GM12878 (cell line): Measurements from ENCODE around the gene BTBD7. TPM values are rescaled to one million over a fixed set of nuclear protein-coding genes. Genes with fewer than 3 reads are reported as not detected.

Experiments
- ASH2L ChIP-seq: fragments of 300-600, 200-600 bp; sonication (generic); IDR thresholded peaks from 2 replicates; pipeline ENCODE4 v1.6.1; 2017; ENCODE audit warnings: low read depth, mild to moderate bottlenecking, borderline replicate concordance
- BCLAF1 ChIP-seq: fragments of 450-650 bp; IDR thresholded peaks from 2 replicates; pipeline ENCODE4 v1.6.1; 2017; ENCODE audit warnings: antibody characterized with exemption, mild to moderate bottlenecking, moderate library complexity
- CBX5 ChIP-seq: sonication (generic); IDR thresholded peaks from 2 replicates; pipeline ENCODE4 v1.6.1; 2016; ENCODE audit warnings: low read depth, moderate library complexity, mild to moderate bottlenecking, inconsistent platforms
- EED ChIP-seq: sonication (generic); IDR thresholded peaks from 2 replicates; pipeline ENCODE4 v1.6.1; 2016; ENCODE audit warnings: antibody characterized with exemption, low read depth
- EP300 ChIP-seq, 2 experiments: fragments of 150-350 bp in 1 of 2; IDR thresholded peaks; 2 replicates each; pipeline ENCODE4 v1.6.1; 2011 to 2012; ENCODE audit warnings: low read depth in 2 of 2, low read length in 2 of 2, borderline replicate concordance in 1 of 2, improper control_type of control experiment in 1 of 2, inconsistent platforms in 1 of 2; ENCODE audit not compliant: control insufficient read depth in 1 of 2
- FOS ChIP-seq: IDR thresholded peaks from 3 replicates; pipeline ENCODE4 v1.6.1; 2011; ENCODE audit warnings: borderline replicate concordance; ENCODE audit not compliant: insufficient read length; ENCODE audit errors: extremely low read depth
- HDAC2 ChIP-seq: fragments of 200-600 bp; sonication (generic); IDR thresholded peaks from 2 replicates; pipeline ENCODE4 v1.6.1; 2017
- HDAC6 ChIP-seq: fragments of 200-600 bp; sonication (generic); IDR thresholded peaks from one replicate; pipeline ENCODE4 v1.8.0; 2017; ENCODE audit warnings: antibody characterized with exemption; ENCODE audit not compliant: unreplicated experiment
- JUNB ChIP-seq: IDR thresholded peaks from 2 replicates; pipeline ENCODE4 v1.6.1; 2016; ENCODE audit warnings: antibody characterized with exemption, mild to moderate bottlenecking
- KLF5 ChIP-seq: fragments of 450-650 bp; IDR thresholded peaks from 2 replicates; pipeline ENCODE4 v1.6.1; 2014; ENCODE audit warnings: mild to moderate bottlenecking; ENCODE audit not compliant: partially characterized antibody
- NR2F1 ChIP-seq: fragments of 450-650 bp; conservative IDR thresholded peaks from 2 replicates; pipeline ENCODE4 v1.6.1; 2017; ENCODE audit warnings: mild to moderate bottlenecking
- NRF1 ChIP-seq: conservative IDR thresholded peaks from 2 replicates; pipeline ENCODE4 v1.6.1; 2011; ENCODE audit warnings: mild to moderate bottlenecking, low read depth, low read length, improper control_type of control experiment
- RELA ChIP-seq: fragments of 450-650 bp; IDR thresholded peaks from 2 replicates; pipeline ENCODE4 v1.8.0; 2014; ENCODE audit warnings: borderline replicate concordance; ENCODE audit not compliant: partially characterized antibody
- SMARCA5 ChIP-seq: fragments of 450-650 bp; IDR thresholded peaks from 2 replicates; pipeline ENCODE4 v1.6.1; 2017; ENCODE audit warnings: mild to moderate bottlenecking
- SREBF2 ChIP-seq: IDR thresholded peaks from 2 replicates; pipeline ENCODE4 v1.6.1; 2012; ENCODE audit warnings: mild to moderate bottlenecking, low read length
- SUPT20H ChIP-seq: IDR thresholded peaks from 2 replicates; pipeline ENCODE4 v1.6.1; 2011; ENCODE audit warnings: low read depth, mild to moderate bottlenecking, low read length, moderate library complexity, borderline replicate concordance; ENCODE audit not compliant: control insufficient read depth
- TAF1 ChIP-seq: IDR thresholded peaks from 2 replicates; pipeline ENCODE4 v1.6.1; 2011; ENCODE audit warnings: mild to moderate bottlenecking, low read depth, low read length, borderline replicate concordance
- TARDBP ChIP-seq: IDR thresholded peaks from 2 replicates; pipeline ENCODE4 v1.6.1; 2016; ENCODE audit warnings: borderline replicate concordance
- TCF3 ChIP-seq: IDR thresholded peaks from 2 replicates; pipeline ENCODE4 v1.6.1; 2012; ENCODE audit warnings: low read depth, mild to moderate bottlenecking, low read length, borderline replicate concordance; ENCODE audit not compliant: insufficient read depth
- TCF7 ChIP-seq: IDR thresholded peaks from 2 replicates; pipeline ENCODE4 v1.6.1; 2014; ENCODE audit warnings: antibody characterized with exemption, borderline replicate concordance
- ZBED1 ChIP-seq: IDR thresholded peaks from 2 replicates; pipeline ENCODE4 v1.6.1; 2016; ENCODE audit warnings: borderline replicate concordance
- ZBTB33 ChIP-seq: fragments of 450-650 bp; IDR thresholded peaks from 2 replicates; pipeline ENCODE4 v1.6.1; 2017; ENCODE audit warnings: mild to moderate bottlenecking
- ZNF207 ChIP-seq: fragments of 450-650 bp; IDR thresholded peaks from 2 replicates; pipeline ENCODE4 v1.6.1; 2014; ENCODE audit warnings: antibody characterized with exemption, mild to moderate bottlenecking, borderline replicate concordance
- polyA plus RNA-seq, 11 experiments: library from polyadenylated mRNA; depleted of rRNA in 4 of 11; unstranded in 6 of 11; stranded (reverse) in 5 of 11; fragments of >200 nt; fragmentation: Nextera tagmentation in 4 of 11; fragmentation: Illumina TruSeq in 1 of 11; extraction: Ambion mirVana in 4 of 11; extraction: Trizol in 1 of 11; gene quantifications; 1 replicate in 1 of 11; 2 replicates in 10 of 11; pipeline versions ENCODE4 v1.2.1 to v1.2.3, GENCODE V29; 2011 to 2016; ENCODE audit warnings: inconsistent platforms in 2 of 11, missing spikeins in 2 of 11, low read depth in 1 of 11
- total RNA-seq, 4 experiments: library from RNA; depleted of rRNA in 3 of 4; stranded (reverse); fragments of >200 nt in 3 of 4; fragmentation: Illumina TruSeq in 1 of 4; extraction: Trizol in 1 of 4; gene quantifications; 2 replicates each; pipeline versions ENCODE4 v1.2.1 to v1.2.3, GENCODE V29; 2013 to 2021
- TF ChIP-seq, protein P1 (sequence below), 3 experiments: IDR thresholded peaks in 2 of 3; conservative IDR thresholded peaks in 1 of 3; 2 replicates each; pipeline ENCODE4 v1.5.1; 2011; ENCODE audit warnings: low read depth in 3 of 3, low read length in 3 of 3, mild to moderate bottlenecking in 3 of 3, control low read depth in 2 of 3, moderate library complexity in 2 of 3, inconsistent platforms in 1 of 3, mixed read lengths in 1 of 3; ENCODE audit not compliant: control insufficient read depth in 2 of 3, insufficient read depth in 1 of 3; ENCODE audit errors: extremely low read depth in 1 of 3

The BTBD7 gene
- total and polyA plus RNA-seq, 10 of the 15 experiments (the other 5 are each of a cell fraction or from before 2014, with no cell fraction given) = 3.6 to 17.0 (median 9.6) TPM

- TF ChIP-seq BCLAF1 (no peak), NRF1 (peak; percentile 33; the same call in 1 of the 2 replicates), TCF7 (no peak), HDAC2 (no peak), NR2F1 (peak; percentile 25; the same call in 1 of the 2 replicates), EED (peak; percentile 94), TCF3 (no peak), HDAC6 (no peak), FOS (no peak), EP300 (IDR thresholded peaks at IDR 0.05; ENCODE audit: borderline replicate concordance in 1 of 2, control insufficient read depth in 1 of 2, low read depth in 2 of 2, low read length in 2 of 2) (0 out of 4 replicates have a peak, but pooled peaks of 1 of the 2 experiments have one; percentile 21), KLF5 (no peak), ZBED1 (no peak), CBX5 (no peak), ASH2L (no peak), ZNF207 (no peak), TARDBP (no peak), RELA (peak; percentile 15), ZBTB33 (no peak), TAF1 (peak; percentile 85), SREBF2 (no peak), JUNB (no peak), SUPT20H (no peak), SMARCA5 (0 out of 2 replicates have a peak, but pooled peaks have one; percentile 47)
- TF ChIP-seq, protein P1, sequence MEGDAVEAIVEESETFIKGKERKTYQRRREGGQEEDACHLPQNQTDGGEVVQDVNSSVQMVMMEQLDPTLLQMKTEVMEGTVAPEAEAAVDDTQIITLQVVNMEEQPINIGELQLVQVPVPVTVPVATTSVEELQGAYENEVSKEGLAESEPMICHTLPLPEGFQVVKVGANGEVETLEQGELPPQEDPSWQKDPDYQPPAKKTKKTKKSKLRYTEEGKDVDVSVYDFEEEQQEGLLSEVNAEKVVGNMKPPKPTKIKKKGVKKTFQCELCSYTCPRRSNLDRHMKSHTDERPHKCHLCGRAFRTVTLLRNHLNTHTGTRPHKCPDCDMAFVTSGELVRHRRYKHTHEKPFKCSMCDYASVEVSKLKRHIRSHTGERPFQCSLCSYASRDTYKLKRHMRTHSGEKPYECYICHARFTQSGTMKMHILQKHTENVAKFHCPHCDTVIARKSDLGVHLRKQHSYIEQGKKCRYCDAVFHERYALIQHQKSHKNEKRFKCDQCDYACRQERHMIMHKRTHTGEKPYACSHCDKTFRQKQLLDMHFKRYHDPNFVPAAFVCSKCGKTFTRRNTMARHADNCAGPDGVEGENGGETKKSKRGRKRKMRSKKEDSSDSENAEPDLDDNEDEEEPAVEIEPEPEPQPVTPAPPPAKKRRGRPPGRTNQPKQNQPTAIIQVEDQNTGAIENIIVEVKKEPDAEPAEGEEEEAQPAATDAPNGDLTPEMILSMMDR (IDR thresholded peaks at IDR 0.05 in 2 of 3, conservative IDR thresholded peaks at IDR 0.05 in 1 of 3; ENCODE audit: control insufficient read depth in 2 of 3, extremely low read depth in 1 of 3, insufficient read depth in 1 of 3, low read depth in 3 of 3, low read length in 3 of 3) = peak in 2 of 3 experiments; percentile 16 to 20; a peak in 2 of 6 replicates
Measured at GRCh38 chr14:93206793-93207467, 125.9 kb downstream of the BTBD7 start, which contains the start of the genes GON7 and UBR7 (continued).
